Stimulated activated CD4-positive, alpha-beta T cell treated with anti-CD3 and anti-CD28 coated beads, TNF-alpha, amount 100 ng/mL, for 24 hours (primary cell): ENCODE measurements around the gene AHCTF1.
"Not testable (repeated sequence)": the region's sequence is repeated elsewhere in the genome, so short reads cannot be mapped to it uniquely, and the experiment has no call there.

ENCODE experiments used
- DNase-seq, 3 experiments: peaks; one replicate each; pipeline ENCODE4 v3.0.0-alpha.2; 2020; ENCODE audit warnings: low read depth in 3 of 3

AHCTF1 gene

DNA sequence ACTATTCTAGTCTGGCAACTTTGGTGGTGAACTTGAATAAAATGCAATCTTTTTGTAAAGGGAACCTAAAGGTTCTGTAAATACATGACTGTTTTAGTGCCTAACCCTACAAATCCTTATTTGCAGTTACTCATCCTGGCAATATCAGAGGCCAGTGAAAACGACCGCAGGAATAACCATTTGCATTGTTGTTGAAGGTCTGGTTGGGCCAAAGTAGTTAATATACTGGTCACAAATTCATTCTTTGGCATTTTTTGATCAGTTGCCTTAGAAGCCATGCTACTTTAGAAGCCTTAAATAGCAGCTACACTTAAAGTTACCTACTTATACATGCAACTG, 93.7 kb downstream of the AHCTF1 start:
- DNase-seq = no peak

DNA sequence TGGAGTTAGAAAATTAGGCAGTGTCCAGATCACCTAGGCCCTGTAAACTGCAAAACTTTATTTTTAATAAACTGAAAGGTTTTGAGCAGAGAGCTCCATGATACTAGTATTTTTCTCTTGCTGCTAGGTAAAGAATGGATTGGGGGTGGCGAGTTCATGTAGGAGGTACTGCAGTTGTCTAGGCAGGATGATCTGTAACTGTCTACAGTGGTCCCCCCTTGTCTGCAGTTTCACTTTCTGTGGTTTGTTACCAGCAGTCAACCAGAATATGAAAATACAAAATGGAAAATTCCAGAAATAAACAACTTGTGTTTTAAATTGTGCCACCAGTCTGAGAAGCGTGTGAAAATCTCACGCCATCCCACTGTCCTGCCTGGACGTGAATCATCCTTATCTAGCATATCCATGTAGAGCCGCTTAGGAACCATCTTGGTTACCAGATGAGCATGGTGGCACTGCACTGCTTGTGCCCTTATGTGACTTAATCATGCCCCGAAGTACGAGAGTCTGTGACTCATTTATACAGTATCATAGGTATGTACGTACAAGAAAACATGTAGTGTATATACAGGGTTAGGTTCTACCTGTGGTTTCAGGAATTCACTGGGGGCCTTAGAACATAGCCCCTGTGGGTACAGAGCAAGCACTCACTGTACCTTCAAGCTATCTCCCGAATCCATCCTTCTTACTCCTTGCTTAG, 94.2 kb downstream of the AHCTF1 start:
- no peak for DNase-seq

DNA sequence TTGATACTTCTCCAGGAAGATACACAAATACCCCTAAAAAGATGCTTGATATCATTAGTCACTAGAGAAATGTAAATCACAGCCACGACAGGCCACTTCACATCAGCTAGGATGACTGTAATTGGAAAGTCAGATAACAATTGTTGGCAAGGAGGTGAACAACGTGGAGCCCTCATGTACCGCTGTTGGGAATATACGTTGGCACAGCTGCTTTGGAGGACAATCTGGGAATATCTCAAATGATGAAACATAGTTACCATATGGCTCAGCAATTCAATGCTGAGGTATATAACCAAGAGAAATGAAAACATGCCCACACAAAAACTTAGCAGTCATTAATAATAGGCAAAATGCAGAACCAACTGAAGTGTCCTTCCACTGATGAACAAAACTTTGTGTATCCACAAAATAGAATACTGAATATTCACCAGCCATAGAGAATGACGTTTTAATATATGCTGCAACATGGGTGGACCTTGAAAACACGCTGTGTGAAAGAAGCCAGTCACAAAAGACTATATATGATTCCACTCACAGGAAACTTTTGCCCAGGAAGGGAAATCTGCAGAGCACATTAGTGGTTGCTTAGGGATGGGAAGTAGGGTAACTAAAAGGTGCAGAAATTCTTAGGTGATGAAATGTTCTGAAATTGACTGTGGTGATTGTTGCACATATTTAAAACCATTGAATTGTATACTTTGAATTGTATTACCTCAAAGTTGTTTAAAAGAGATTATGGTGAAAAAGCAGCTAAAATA, 95.4 kb downstream of the AHCTF1 start:
- no peak for DNase-seq

DNA sequence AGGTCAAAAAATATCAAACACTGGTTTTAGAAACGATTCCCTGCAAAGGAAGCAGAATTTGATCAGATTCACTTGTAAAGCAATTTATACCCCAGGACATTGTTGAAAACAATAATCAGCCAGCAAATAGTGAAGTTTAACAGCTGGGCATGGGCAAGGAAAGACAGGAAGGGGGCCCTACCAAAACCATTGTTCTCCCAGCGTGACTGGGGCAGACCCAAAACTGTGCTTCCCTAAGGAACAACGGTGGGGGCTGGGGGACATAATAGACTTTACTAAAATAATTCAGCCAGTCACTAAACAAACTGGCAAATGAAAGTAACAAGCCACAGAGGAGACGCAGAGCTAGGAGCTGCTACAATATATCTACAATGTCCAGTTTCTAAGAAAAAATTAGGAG, 100.2 kb downstream of the AHCTF1 start:
- DNase-seq = no peak

DNA sequence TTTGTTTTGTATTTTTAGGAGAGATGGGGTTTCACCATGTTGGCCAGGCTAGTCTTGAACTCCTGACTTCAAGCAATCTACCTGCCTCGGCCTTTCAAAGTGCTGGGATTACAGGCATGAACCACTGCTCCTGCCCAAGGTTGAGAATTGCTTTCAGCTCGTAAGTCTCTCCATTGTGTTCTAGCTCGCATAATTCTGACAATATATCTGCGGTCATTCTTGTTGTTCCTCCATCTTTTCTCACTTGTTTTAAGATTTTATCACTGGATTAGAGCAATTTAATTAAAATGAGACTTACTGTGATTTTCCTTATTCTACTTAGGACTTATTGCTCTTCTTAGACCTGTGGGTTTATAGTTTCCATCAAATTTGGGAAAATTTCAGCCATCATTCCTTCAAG, 102.9 kb downstream of the AHCTF1 start:
- DNase-seq = no peak

DNA sequence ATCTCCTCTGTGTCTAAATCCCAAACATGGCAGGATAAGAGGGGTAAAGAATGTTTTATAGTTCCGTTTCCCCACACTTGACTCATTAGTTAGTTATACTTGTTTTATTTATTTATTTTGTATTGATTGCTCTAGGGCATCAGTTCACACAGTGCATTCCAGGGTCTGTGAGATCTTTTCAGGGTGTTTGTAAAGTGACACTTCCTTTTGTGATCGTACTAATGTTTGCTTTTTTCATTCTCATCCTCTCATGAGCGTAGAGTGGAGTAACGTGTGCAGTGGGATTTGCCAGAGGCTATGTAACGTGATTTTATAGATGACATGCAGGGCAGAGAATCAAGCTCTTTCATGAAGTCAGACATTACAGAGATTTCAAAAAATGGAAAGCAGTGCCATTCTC, 104.4 kb downstream of the AHCTF1 start:
- no peak for DNase-seq

DNA sequence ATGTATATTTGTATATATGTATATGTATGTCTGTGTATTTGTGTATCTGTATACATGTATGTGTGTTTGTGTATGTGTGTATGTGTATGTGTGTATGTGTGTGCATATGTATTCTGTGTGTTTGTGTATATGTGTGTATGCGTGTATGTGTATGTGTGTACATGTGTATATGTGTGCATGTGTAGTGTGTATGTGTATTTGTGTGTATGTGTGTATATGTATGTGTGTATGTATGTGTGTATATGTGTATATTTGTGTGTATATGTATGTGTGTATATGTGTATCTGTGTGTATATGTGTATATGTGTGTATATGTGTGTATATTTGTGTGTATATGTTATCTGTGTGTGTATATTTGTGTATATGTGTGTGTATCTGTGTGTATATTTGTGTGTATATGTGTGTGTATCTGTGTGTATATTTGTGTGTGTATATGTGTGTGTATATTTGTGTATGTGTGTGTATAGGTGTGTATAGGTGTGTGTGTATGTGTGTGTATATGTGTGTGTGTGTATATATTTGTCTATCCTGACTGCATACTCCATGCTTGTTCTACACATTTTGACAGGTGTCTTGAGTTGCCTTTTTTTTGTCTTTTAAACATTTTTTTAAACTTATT, 106.1 kb downstream of the AHCTF1 start:
- DNase-seq = no peak

DNA sequence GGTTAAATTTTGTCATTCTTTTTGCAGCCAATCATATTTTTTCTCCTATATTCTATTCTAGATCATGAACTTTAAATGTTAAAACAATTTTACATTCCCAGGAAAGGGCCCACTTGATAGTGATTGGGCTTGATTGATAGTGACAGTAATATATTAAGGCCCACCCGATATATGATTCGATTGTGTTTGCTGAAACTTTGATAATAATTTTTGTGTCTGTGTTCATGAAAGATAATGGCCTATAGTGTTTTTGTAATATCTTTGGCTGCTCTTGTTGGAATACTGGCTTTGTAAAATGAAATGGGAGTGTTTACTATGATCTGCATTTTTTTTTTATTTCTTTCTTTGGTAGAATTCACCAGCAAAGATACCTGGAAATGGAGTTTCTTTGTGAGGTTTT, 107.2 kb downstream of the AHCTF1 start:
- DNase-seq = no peak

DNA sequence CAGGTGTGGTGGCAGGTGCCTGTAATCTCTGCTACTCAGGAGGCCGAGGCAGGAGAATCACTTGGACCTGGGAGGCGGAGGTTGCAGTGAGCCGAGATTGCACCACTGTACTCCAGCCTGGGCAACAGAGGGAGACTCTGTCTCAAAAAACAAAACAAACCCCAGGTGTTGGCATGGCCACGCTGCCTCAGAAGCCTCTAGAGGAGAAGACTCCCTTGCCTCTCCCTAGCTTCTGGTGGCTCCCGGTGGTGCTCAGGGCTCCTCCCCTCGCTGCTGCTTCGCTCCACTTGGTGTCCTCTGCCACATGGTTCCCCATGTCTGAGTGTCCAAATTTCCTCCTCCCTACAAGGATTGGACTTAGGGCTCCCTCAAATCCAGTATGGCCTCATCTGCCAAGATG, 109.6 kb downstream of the AHCTF1 start:
- not testable (repeated sequence) for DNase-seq

DNA sequence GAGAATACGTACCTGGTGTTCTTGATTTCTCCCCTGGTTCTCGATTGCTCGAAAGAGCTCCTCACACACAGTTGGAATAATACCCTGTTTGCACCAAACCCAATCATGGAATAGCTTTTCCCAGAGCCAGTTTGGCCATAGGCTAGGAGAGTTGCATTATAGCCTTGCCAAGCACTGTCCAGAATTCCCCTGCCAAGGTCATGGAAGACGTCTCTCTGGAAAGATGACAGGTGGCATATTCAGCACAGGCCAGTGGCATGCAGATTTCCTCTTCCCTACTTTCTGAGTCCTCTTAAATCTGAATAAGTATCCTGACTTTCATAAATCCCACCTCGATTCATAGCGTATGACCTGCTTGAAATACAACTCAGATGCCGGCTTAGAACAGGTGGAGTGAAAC, 111.1 kb downstream of the AHCTF1 start:
- DNase-seq = no peak

DNA sequence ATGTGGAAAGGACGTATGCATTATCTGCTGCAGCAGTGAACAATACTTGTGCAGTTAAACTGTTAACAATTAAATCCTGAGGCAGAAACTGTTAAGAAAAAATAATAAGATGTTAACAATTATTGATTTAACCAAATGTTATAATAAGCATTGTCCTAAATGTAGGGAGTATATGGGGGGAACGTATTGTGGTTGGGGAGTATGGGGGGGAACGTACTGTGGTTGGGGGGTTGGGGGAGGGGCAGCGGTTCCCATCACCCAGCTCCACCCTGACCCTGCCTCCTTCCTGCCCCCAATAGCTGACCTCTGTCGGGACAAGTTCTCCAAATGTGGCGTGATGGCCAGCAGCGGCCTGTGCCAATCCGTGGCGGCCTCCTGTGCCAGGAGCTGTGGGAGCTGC, 114.0 kb downstream of the AHCTF1 start:
- DNase-seq = not testable (repeated sequence)

DNA sequence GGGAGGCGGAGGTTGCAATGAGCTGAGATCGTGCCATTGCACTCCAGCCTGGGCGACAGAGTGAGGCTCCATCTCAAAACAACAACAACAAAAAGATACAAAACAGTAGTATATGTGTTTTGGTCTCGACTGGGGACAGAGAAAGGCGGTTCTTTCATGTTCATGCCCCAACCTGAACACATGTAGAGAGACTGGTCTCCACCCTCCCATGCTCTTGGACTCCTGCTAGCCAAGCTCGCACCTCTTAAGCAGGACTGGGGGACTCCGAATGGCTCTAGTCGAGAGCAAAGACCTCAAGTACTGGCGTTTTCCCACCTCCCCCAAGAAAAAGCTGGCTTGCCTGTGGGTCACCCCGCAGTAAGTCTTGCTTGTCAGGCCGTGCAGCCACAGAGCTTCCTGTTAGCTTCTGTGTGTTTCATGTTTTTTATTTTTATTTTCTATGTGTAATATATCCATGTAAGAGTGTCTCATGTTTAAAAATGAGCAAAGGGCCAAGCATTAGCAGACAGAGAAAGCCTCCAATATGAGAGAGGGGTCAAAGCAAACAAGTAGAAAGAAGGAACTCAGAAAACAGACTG, 116.0 kb downstream of the AHCTF1 start:
- DNase-seq = no peak

DNA sequence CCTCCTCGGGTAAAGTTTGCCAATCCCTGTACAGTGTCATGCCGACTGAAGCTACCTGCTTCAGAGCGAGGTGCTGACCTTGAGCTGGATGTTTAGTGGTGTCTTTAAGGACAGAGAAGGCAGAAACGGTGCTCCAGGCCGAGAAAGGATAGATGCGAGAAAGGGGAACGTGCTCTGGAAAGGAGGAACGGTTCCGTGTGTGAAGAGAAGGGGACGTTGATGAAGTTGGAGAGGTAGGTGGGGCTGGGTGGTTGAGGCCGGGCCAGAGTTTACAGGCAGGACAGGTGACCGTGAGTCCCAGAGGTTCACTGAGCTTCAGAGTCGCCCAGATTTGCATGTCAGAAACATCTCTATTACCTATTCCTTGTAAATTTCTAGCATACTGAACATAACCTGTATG, 116.9 kb downstream of the AHCTF1 start:
- DNase-seq = no peak

DNA sequence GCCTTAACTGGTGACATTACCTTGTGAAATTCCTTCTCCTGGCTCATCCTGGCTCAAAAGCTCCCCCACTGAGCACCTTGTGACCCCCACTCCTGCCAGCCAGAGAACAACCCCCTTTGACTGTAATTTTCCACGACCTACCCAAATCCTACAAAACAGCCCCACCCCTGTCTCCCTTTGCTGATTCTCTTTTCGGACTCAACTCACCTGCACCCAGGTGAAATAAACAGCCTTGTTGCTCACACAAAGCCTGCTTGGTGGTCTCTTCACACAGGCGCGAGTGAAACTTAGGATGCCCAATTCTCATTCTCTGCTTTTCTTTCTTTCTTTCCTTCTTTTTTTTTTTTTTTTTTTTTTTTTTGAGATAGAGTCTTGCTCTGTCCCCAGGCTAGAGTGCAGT, 118.4 kb downstream of the AHCTF1 start:
- DNase-seq = not testable (repeated sequence)

DNA sequence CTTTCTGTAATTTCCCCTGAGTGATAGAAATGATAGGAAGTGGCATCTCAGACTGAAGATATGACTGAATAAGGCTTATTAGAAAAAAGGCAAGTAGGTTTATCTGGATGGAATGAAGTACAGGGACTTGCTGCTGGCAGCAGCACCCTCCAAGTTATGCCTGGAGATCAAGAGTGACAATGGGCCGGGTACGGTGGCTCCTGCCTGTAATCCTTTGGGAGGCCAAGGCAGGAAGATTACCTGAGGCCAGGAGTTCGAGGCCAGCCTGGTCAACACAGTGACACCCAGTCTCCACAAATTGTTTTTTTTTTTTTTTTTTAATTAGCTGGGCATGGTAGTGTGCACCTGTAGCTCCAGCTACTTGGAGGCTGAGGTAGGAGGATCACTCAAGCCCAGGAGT, 119.8 kb downstream of the AHCTF1 start:
- no peak for DNase-seq

DNA sequence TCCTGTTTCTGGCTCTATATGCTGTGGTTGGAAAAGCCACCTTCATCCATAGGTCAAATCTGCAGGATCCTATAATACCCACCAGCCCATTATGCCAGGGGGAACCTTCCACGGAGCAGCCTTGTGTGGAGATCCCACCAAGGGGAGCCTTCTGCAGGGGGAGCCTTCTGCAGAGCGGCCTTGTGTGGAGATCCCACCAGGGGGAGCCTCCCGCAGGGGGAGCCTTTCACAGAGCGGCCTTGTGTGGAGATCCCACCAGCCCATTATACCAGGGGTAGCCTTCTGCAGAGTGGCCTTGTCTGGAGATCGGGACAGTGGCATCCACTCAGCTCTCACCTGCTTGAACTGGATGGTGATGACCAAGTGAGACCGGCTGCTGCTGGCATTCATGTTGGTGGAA, 122.3 kb downstream of the AHCTF1 start:
- DNase-seq = no peak

DNA sequence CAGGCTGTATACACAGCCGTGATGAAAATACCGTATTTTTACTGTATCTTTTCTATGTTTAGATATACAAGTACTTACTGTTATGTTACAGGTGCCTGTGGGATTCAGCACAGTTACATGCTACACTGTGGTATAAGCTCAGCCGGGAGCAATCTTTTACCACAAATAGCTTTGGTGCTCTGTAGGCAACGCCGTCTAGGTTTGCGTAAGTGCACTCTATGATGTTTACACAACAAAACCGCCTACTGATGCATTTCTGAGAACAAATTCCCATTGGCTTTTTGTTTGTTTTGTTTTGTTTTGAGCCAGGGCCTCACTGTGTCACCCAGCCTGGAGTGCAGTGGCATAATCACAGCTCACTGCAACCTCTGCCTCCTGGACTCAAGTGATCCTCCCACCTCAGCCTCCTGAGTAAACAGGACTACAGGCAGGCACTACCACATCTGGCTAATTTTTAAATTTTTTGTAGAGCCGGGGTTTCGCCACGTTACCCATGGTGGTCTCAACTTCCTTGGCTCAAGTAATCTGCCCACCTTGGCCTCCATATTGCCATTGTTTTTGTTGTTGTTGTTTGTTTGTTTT, 126.5 kb downstream of the AHCTF1 start:
- no peak for DNase-seq

DNA sequence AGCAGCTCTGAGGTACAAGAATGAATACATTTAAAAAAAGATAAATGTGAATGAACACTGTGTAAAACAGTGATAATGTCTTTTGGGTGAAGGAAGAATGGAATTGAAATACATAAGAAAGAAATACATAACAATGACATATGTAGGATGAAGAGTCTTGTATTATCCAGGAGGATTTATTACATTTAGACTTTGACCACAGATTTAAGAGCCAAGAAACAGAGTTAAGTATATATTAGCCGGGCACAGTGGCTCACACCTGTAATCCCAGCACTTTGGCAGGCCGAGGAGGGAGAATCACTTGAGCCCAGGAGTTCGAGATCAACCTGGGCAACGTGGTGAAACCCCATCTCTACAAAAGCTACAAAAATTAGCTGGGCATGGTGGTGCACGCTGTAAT, 127.9 kb downstream of the AHCTF1 start:
- DNase-seq = no peak

DNA sequence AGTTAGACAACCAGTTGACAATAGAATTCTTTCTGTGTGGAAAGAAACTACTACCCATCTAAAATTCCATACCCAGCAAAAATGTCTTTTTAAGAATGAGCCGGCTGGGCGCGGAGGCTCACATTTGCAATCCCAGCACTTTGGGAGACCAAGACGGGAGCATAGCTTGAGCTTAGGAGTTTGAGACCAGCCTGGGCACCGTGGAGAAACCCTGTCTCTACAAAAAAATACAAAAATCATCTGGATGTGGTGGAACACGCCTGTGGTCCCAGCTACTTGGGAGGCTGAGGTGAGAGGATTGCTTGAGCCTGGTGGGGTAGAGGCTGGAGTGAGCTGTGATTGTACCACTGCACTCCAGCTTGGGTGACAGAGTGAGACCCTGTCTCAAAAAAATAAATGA, 128.4 kb downstream of the AHCTF1 start:
- no peak for DNase-seq

DNA sequence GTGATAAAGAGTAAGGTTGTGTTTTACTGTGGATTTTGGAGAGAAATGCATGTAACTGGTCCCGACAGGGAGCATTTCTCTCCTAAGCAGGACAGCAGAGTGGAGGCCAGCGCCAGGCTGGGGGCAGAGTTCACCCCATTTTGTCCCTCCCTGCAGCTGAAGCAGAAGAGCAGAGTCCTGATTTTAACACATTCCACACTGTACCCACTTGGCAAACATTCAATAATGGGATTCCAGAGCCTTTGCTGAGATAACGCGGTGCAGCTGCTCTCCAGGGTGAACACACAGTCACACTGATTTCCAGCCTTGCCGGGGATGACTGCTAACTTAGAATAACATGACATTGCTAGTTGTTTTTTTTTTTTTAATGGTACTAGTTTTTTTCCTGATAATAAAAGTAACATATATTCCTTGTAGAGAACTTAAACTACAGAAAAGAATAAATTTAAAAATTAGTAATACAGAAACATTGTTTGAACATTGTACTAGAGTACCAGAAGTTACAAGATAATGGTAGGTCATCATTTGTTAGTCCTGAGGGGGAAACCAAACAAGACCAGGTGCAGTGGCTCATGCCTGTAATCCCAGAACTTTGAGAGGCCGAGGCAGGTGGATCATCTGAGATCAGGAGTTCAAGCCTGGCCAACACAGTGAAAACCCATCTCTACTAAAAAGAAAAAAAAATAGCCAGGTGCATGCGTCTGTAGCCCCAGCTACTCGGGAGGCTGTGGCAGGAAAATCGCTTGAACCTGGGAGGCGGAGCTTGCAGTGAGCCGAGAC, 130.3 kb downstream of the AHCTF1 start:
- no peak for DNase-seq

DNA sequence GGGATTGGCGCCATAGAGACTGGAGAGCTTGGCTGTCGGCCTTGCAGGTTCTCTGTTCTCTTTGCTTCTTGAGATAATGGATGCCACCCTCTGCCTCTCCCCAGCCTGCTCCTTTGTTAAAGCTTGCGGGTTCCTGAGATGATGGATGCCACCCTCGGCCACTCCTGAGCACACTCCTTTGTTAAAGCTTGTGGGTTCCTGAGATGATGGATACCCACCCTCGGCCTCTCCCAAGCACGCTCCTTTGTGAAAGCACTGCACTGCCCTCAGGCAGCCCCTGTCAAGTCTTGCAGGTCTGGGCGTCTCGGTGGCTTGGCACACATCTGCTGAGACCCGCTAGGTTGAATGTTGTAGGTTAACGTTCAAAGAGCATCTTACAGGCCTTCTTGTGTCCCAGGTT, 131.0 kb downstream of the AHCTF1 start:
- DNase-seq = no peak

DNA sequence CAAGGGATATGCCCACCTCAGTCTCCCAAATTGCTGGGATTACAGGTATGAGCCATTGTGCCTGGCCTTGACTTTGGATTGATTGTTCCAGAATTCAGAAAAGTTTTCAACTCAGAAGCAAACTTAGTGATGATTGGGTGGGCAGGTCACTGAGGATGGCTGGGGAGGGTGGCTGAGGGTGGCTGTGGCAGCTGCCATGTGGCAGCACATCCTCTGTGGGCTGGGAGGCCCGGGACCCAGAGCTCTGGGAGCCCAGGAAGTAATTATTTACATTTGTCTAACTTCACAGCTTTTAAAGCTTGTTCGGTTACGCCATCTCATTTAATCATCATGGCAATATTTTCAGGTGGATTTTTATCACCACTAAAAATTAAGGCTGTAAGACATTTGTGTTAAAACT, 131.4 kb downstream of the AHCTF1 start:
- DNase-seq = no peak
